ENCODE measurements around the gene SIPA1.

SIPA1 gene

DNA sequence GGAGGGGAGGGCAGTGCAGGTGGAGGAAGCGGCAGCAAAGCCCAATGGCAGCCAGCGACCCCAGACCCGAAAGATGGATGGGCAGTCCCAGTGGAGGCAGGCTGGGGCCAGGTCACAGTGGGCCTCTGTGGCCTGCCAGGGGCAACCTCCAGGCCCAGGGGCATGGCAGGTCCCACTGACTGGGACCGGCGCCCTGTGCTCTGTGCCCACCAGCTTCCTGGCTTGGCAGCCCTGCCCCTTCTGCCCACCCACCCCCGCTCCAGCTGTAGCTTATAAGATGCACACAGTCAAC, 38.0 kb upstream of the SIPA1 start:
- no peak for DNase-seq (ENCODE audit: low spot score)
- TF ChIP-seq, protein P1, sequence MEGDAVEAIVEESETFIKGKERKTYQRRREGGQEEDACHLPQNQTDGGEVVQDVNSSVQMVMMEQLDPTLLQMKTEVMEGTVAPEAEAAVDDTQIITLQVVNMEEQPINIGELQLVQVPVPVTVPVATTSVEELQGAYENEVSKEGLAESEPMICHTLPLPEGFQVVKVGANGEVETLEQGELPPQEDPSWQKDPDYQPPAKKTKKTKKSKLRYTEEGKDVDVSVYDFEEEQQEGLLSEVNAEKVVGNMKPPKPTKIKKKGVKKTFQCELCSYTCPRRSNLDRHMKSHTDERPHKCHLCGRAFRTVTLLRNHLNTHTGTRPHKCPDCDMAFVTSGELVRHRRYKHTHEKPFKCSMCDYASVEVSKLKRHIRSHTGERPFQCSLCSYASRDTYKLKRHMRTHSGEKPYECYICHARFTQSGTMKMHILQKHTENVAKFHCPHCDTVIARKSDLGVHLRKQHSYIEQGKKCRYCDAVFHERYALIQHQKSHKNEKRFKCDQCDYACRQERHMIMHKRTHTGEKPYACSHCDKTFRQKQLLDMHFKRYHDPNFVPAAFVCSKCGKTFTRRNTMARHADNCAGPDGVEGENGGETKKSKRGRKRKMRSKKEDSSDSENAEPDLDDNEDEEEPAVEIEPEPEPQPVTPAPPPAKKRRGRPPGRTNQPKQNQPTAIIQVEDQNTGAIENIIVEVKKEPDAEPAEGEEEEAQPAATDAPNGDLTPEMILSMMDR (IDR thresholded peaks at IDR 0.05; ENCODE audit: extremely low read depth, missing control alignments) = no peak

DNA sequence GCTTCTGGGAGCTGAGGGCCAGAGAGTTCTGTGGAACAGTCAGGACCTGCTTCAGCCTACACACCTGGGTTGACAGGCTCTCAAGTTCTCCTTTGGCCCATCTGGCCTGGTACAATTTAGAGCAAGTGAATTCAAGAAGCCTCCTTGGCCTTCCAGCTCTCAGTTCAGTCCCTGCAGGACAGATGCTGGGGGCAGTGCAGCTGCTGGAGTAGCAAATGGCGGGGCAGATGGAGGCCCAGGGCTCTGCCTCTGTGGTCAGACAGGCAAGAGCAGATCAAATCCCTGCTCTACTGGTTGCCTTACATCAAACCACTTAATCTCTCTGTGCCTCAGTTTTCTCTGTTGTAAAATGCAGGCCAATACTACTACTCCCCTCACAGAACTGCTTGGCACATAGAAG, 33.6 kb upstream of the SIPA1 start:
- TF ChIP-seq, protein P1 (IDR thresholded peaks at IDR 0.05; ENCODE audit: extremely low read depth, missing control alignments) = no peak
- DNase-seq (ENCODE audit: low spot score) = no peak

DNA sequence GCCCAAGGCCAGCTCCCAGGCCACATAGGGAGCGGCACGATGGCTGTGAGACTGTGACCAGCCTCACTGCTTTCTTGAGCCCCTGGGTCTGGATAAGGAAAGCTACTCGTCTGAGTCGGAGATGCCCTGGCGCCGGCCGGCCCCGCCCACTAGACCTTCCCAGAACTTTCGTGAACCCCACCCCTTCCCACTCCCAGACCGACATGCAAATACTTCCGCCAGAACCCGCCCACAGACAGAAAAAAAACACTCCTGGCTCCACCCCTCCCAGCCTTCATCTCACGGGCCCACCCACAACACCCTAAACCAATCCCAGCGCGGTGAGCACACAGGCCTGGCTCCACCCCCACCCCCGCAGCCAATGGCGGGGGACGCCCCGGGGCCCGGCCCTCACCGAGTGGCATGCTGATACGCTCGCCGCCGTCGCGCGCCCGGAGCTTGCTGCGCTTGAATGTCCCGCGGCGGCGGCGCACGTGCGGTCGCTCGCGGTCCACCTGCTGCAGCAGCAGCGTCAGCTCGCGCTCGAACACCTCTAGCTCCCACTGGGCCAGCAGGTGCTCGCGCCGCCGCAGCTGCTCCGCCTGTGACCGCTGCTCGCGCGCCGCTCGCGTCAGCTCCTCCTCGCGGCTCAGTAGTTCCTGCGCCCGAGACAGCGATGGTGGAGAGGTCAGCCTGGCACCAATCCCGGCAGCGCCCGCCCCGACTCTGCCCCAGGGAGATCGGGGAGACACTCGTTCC, 30.9 kb upstream of the SIPA1 start:
- peak; percentile 22 for DNase-seq (ENCODE audit: low spot score)
- TF ChIP-seq, protein P1 (IDR thresholded peaks at IDR 0.05; ENCODE audit: extremely low read depth, missing control alignments) = no peak

DNA sequence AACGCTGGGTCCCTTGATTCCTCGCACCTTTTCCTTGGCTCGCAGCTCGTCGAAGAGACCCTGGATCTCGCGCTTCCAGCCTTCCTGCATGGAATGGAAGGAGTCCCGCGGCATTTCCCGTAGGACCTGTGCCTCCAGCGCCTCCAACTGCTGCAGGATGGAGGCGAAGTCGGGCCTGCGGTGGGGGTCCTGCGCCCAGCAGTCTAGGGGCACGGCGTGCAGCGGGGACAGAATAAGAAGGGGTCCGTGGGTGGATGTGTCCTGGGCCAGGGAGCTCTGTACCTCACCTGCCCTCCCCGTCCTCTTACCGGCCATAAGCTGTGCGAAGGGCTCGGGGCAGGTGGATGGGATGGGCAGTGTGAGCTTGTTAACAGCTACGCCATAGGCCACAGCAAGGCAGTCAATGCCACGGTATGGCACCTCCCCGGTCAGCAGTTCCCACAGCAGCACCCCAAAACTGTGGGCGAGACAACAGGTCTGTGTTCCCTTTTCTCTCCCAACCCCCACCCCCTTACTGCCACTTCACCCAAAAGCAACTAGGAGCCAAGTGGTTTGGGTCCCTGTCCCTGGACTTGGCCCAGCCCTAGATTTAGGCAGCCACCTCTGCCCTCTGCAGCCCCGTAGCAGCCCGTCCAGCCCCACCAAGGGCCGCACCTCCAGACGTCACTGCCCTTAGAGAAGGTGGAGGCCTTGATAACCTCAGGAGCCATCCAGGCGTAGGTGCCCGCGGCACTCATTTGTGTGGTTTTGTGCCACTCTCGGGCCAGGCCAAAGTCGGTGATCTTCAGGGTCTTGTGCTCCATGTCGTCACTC, 30.1 kb upstream of the SIPA1 start:
- DNase-seq (ENCODE audit: low spot score) = peak; percentile 26
- TF ChIP-seq, protein P1 (IDR thresholded peaks at IDR 0.05; ENCODE audit: extremely low read depth, missing control alignments) = no peak

DNA sequence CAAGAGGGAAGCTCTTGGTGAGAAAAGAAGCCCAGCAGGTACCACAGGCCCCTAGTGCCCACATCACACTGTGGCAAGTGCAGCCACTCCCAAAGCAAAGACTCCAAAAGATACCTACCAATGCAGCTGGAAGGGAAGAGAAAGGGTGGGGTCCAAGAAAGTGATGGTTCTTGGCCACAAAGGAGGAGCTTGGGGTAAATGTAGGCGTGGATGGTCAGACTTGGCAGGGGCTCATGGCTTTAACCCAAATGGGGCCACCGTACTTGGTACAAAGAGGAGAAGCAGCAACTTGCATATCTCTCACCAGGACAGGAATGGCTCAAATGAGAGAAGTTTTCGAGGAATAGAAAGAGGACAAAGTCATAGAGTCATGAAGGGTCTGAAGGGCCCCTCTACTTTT, 28.7 kb upstream of the SIPA1 start:
- TF ChIP-seq, protein P1 (IDR thresholded peaks at IDR 0.05; ENCODE audit: extremely low read depth, missing control alignments) = no peak
- no peak for DNase-seq (ENCODE audit: low spot score)

DNA sequence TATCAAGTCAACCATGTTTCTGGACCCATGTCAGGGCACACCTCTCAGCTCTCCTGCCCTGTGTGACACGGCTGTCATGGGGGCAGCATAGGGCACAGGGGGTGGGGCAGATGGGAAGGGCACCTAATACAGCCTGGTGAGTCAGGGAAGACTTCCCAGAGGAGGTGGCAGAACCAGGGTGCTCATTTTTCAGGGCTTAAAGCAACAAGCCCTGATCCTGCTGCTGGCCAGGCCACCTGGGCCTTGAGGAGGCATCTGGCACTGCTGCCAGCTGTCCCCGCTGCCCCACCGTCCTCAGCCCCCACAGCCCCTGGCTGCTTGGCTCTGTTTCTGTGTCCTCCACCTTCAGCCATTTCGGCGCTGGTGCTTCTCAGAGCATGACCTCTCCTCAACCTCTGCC, 28.2 kb upstream of the SIPA1 start:
- TF ChIP-seq, protein P1 (IDR thresholded peaks at IDR 0.05; ENCODE audit: extremely low read depth, missing control alignments) = no peak
- no peak for DNase-seq (ENCODE audit: low spot score)

DNA sequence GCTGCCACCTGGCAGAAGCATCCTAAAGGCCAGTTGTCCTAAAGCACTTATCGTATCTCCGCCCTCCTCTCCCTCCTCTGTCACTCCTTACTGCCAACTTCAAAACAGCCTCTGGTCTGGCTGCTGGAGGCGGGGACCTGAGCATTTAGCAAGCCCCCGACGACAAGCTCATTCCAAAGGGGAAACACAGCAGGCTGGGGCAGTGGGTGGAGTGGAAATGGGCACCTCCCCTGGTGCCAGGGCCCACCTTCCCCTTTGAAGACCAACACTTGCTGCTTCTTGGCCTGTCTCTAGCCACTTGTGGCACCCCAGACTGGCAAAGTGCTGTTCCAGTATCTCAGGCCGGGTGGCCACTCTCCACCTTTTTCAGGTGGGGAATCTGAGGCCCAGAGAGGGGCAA, 27.5 kb upstream of the SIPA1 start:
- TF ChIP-seq, protein P1 (IDR thresholded peaks at IDR 0.05; ENCODE audit: extremely low read depth, missing control alignments) = no peak
- no peak for DNase-seq (ENCODE audit: low spot score)
